Stimulated activated memory B cell treated with anti-CD40 and anti-IgM and Interleukin-4, amounts not matched to agents 10 μg/mL and 1 μg/mL and 100 μg/mL, for 72 hours (primary cell): ENCODE results near the gene MAPKAPK3.

ENCODE experiments used
- ATAC-seq: fragments of 150-1000 bp; cut with Tn5 transposase; 2 replicates; pipeline ENCODE4 v1.10.0; 2021
- H3K27ac Mint-ChIP-seq: one replicate; pipeline ENCODE4 v1.8.0; 2022; ENCODE audit warnings: mild to moderate bottlenecking, mixed read lengths
- H3K27me3 Mint-ChIP-seq: one replicate; pipeline ENCODE4 v1.8.0; 2022; ENCODE audit warnings: mixed read lengths
- H3K36me3 Mint-ChIP-seq: one replicate; pipeline ENCODE4 v1.8.0; 2022; ENCODE audit warnings: mixed read lengths
- H3K4me1 Mint-ChIP-seq: one replicate; pipeline ENCODE4 v1.8.0; 2022; ENCODE audit warnings: mixed read lengths
- H3K4me3 Mint-ChIP-seq: one replicate; pipeline ENCODE4 v1.8.0; 2022; ENCODE audit warnings: mild to moderate bottlenecking, moderate library complexity, mixed read lengths
- H3K9me3 Mint-ChIP-seq: one replicate; pipeline ENCODE4 v1.8.0; 2022; ENCODE audit warnings: mixed read lengths

Gene MAPKAPK3

GRCh38 chr3:50617096-50617791 is at the start of gene MAPKAPK3:
Gene MAPKAPK3 (plus strand): TSS chr3:50617151. CDS start chr3:50617566, 415 bp downstream.
- Mint-ChIP-seq H3K4me1 (peaks cover 64% of the 10 kb centered on the region), H3K4me3 (peak within 1 kb of the TSS; percentile 80), H3K27me3 (no peaks in the 10 kb centered on the region), H3K9me3 (no peaks in the 10 kb centered on the region), H3K27ac (peak within 1 kb of the TSS; percentile 76), H3K36me3 (peaks cover 11% of the 10 kb centered on the region)
- ATAC-seq, result peak; percentile 42

GRCh38 chr3:50567386-50568167 is 49.4 kb upstream of the MAPKAPK3 start, which contains the start of gene C3orf18:
Gene C3orf18 (minus strand): TSS chr3:50567747. CDS start chr3:50565699, 2,048 bp downstream.
- Mint-ChIP-seq H3K36me3 (no peaks in the 10 kb centered on the region), H3K4me3 (peak within 1 kb of the TSS; percentile 96), H3K9me3 (no peaks in the 10 kb centered on the region), H3K27me3 (no peaks in the 10 kb centered on the region), H3K4me1 (peaks cover 50% of the 10 kb centered on the region), H3K27ac (peak within 1 kb of the TSS; percentile 87)
- peak; percentile 90 for ATAC-seq

GRCh38 chr3:50568947-50569749 is 47.8 kb upstream of the MAPKAPK3 start, which contains the start of gene HEMK1:
Gene HEMK1 (plus strand): TSS chr3:50569522. CDS start chr3:50571105, 1,583 bp downstream.
- H3K4me1 Mint-ChIP-seq, result peaks cover 65% of the 10 kb centered on the region
- H3K27ac Mint-ChIP-seq, result peak within 1 kb of the TSS; percentile 87
- H3K27me3 Mint-ChIP-seq, result no peaks in the 10 kb centered on the region
- H3K36me3 Mint-ChIP-seq, result peaks cover 6% of the 10 kb centered on the region
- peak; percentile 86 for ATAC-seq
- no peaks in the 10 kb centered on the region for H3K9me3 Mint-ChIP-seq
- H3K4me3 Mint-ChIP-seq, result peak within 1 kb of the TSS; percentile 96

GRCh38 chr3:50570508-50571279 is 46.3 kb upstream of the MAPKAPK3 start:
- H3K36me3 Mint-ChIP-seq, result peaks cover 11% of the 10 kb centered on the region
- peak overlapping the region; percentile 96 for H3K4me3 Mint-ChIP-seq
- H3K9me3 Mint-ChIP-seq, result no peaks in the 10 kb centered on the region
- H3K4me1 Mint-ChIP-seq, result peaks cover 74% of the 10 kb centered on the region
- no peak for ATAC-seq
- H3K27me3 Mint-ChIP-seq, result no peaks in the 10 kb centered on the region
- peak overlapping the region; percentile 87 for H3K27ac Mint-ChIP-seq

DNA sequence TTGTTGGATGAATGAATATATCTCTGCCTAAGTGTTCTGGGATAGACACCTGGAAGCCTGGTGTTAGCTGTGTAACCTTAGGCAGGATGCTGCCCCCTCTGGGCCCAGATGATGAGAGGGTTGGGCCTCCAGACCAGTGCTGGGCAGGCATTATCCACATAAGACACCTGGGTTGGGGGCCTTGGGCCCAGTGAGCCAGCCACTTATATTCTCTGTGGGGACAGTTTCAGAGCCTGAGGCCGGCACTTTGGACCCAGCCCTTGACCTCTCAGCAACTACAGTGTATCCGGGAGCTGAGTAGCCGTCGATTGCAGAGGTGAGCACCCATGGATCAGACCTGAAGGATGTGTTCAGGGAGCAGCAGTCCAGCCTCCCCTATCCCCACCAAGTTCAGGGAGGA is 45.5 kb upstream of the MAPKAPK3 start:
- Mint-ChIP-seq H3K27ac (peak overlapping the region; percentile 87), H3K27me3 (no peaks in the 10 kb centered on the region), H3K9me3 (no peaks in the 10 kb centered on the region), H3K36me3 (peaks cover 11% of the 10 kb centered on the region), H3K4me3 (no peak overlapping the region), H3K4me1 (peaks cover 70% of the 10 kb centered on the region)
- no peak for ATAC-seq

- no peak for ATAC-seq
- no peak overlapping the region for H3K4me3 Mint-ChIP-seq
- H3K4me1 Mint-ChIP-seq, result peaks cover 63% of the 10 kb centered on the region
- peak overlapping the region; percentile 87 for H3K27ac Mint-ChIP-seq
- no peaks in the 10 kb centered on the region for H3K9me3 Mint-ChIP-seq
- H3K36me3 Mint-ChIP-seq, result peaks cover 11% of the 10 kb centered on the region
- H3K27me3 Mint-ChIP-seq, result no peaks in the 10 kb centered on the region
These were observed 44.8 kb upstream of the MAPKAPK3 start for GRCh38 chr3:50572158-50572557.

GRCh38 chr3:50572801-50573371 is 44.1 kb upstream of the MAPKAPK3 start:
- ATAC-seq, result no peak
- no peak overlapping the region for H3K4me3 Mint-ChIP-seq
- H3K27me3 Mint-ChIP-seq, result no peaks in the 10 kb centered on the region
- peak overlapping the region; percentile 87 for H3K27ac Mint-ChIP-seq
- peaks cover 11% of the 10 kb centered on the region for H3K36me3 Mint-ChIP-seq
- no peaks in the 10 kb centered on the region for H3K9me3 Mint-ChIP-seq
- H3K4me1 Mint-ChIP-seq, result peaks cover 59% of the 10 kb centered on the region

GRCh38 chr3:50573566-50574443 is 43.1 kb upstream of the MAPKAPK3 start:
- H3K4me1 Mint-ChIP-seq, result peaks cover 57% of the 10 kb centered on the region
- H3K27me3 Mint-ChIP-seq, result no peaks in the 10 kb centered on the region
- H3K36me3 Mint-ChIP-seq, result peaks cover 12% of the 10 kb centered on the region
- H3K4me3 Mint-ChIP-seq, result peak overlapping the region; percentile 51
- H3K9me3 Mint-ChIP-seq, result no peaks in the 10 kb centered on the region
- peak overlapping the region; percentile 87 for H3K27ac Mint-ChIP-seq
- no peak for ATAC-seq

- Mint-ChIP-seq H3K27ac (peak overlapping the region; percentile 50), H3K9me3 (no peaks in the 10 kb centered on the region), H3K36me3 (peaks cover 16% of the 10 kb centered on the region), H3K4me1 (peaks cover 56% of the 10 kb centered on the region), H3K27me3 (no peaks in the 10 kb centered on the region), H3K4me3 (no peak overlapping the region)
- no peak for ATAC-seq
These were observed 42.5 kb upstream of the MAPKAPK3 start for GRCh38 chr3:50574444-50574831.

GRCh38 chr3:50575372-50575771 is 41.6 kb upstream of the MAPKAPK3 start:
- Mint-ChIP-seq H3K9me3 (no peaks in the 10 kb centered on the region), H3K4me3 (no peak overlapping the region), H3K4me1 (peaks cover 47% of the 10 kb centered on the region), H3K27ac (no peak overlapping the region), H3K36me3 (peaks cover 22% of the 10 kb centered on the region), H3K27me3 (no peaks in the 10 kb centered on the region)
- ATAC-seq, result no peak

GRCh38 chr3:50577348-50577747 is 39.6 kb upstream of the MAPKAPK3 start:
- Mint-ChIP-seq H3K36me3 (peaks cover 28% of the 10 kb centered on the region), H3K4me1 (peaks cover 27% of the 10 kb centered on the region), H3K4me3 (no peak overlapping the region), H3K9me3 (no peaks in the 10 kb centered on the region), H3K27me3 (no peaks in the 10 kb centered on the region), H3K27ac (no peak overlapping the region)
- ATAC-seq, result no peak

- no peaks in the 10 kb centered on the region for H3K9me3 Mint-ChIP-seq
- no peak overlapping the region for H3K4me3 Mint-ChIP-seq
- no peak overlapping the region for H3K27ac Mint-ChIP-seq
- H3K27me3 Mint-ChIP-seq, result no peaks in the 10 kb centered on the region
- H3K36me3 Mint-ChIP-seq, result peaks cover 32% of the 10 kb centered on the region
- H3K4me1 Mint-ChIP-seq, result peaks cover 4% of the 10 kb centered on the region
- no peak for ATAC-seq
These were observed 36.1 kb upstream of the MAPKAPK3 start for GRCh38 chr3:50580683-50581458.

GRCh38 chr3:50581459-50581842 is 35.5 kb upstream of the MAPKAPK3 start:
- H3K36me3 Mint-ChIP-seq, result peaks cover 32% of the 10 kb centered on the region
- no peaks in the 10 kb centered on the region for H3K27me3 Mint-ChIP-seq
- no peak overlapping the region for H3K4me3 Mint-ChIP-seq
- H3K9me3 Mint-ChIP-seq, result no peaks in the 10 kb centered on the region
- H3K4me1 Mint-ChIP-seq, result peaks cover 10% of the 10 kb centered on the region
- no peak for ATAC-seq
- H3K27ac Mint-ChIP-seq, result peak overlapping the region; percentile 98
